Endothelial cell of umbilical vein (primary cell): ENCODE measurements around the gene EFCAB8.

ENCODE experiments used
- CTCF ChIP-seq, 2 donors: IDR thresholded peaks; 1 replicate in 1 of 2; 2 replicates in 1 of 2; pipeline ENCODE4 v1.5.1; 2011; ENCODE audit warnings: low read length in 2 of 2, mild to moderate bottlenecking in 2 of 2, moderate library complexity in 2 of 2, control low read depth in 1 of 2, inconsistent platforms in 1 of 2, low read depth in 1 of 2; ENCODE audit not compliant: insufficient read depth in 1 of 2; ENCODE audit errors: extremely low read depth in 1 of 2
- EZH2 ChIP-seq: IDR thresholded peaks from 2 replicates; pipeline ENCODE4 v1.6.1; 2012; ENCODE audit warnings: borderline replicate concordance, low read depth, mild to moderate bottlenecking, moderate library complexity, low read length, inconsistent platforms; ENCODE audit not compliant: severe bottlenecking
- POLR2AphosphoS5 ChIP-seq: IDR thresholded peaks from 2 replicates; pipeline ENCODE4 v1.6.1; 2012; ENCODE audit warnings: low read depth, mild to moderate bottlenecking, control low read depth, low read length, moderate library complexity; ENCODE audit not compliant: insufficient read depth

GRCh38 chr20:32972181-32973076, 113.7 kb downstream of the EFCAB8 start:
- TF ChIP-seq POLR2AphosphoS5 (no peak), CTCF (IDR thresholded peaks at IDR 0.05; ENCODE audit: extremely low read depth in 1 of 2, insufficient read depth in 1 of 2, low read depth in 1 of 2, low read length in 2 of 2) (no peak), EZH2 (no peak)
